Prostate gland (tissue), 2 donors: ENCODE data around the gene CD207.

ENCODE experiments used
- CTCF ChIP-seq, 4 experiments: fragments of 200-600 bp in 2 of 4; fragments of 450-650 bp in 2 of 4; sonication (generic) in 2 of 4; IDR thresholded peaks; 1 replicate in 3 of 4; 2 replicates in 1 of 4; pipeline ENCODE4 v1.5.1; 2016 to 2019; ENCODE audit warnings: antibody characterized with exemption in 4 of 4, mild to moderate bottlenecking in 2 of 4, moderate library complexity in 2 of 4
- POLR2A ChIP-seq: fragments of 450-650 bp; IDR thresholded peaks from one replicate; pipeline ENCODE4 v1.6.1; 2016; ENCODE audit warnings: antibody characterized with exemption, mild to moderate bottlenecking
- POLR2AphosphoS5 ChIP-seq: sonication (generic); formaldehyde crosslinking; IDR thresholded peaks from one replicate; pipeline ENCODE4 v1.6.1; 2017; ENCODE audit warnings: antibody characterized with exemption

DNA sequence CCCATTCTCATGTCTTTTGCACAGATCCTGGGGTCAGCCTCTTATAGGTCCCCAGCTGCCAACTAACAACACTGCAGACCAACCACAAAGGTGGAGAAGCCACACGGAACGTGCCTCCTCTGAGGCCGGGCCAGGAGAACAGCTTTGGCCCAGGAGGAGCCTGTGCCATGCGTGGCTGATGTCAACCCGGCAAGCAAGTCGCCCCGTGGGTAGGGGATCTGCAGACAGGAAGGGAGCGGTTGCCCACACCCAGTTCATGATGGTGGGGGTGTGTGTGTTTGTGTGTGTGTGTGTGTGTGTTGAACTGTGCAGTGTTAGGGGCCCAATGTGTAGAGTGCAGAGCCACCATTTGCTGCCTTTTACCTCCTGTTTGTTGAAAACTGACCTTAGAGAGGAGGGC lies 12.8 kb downstream of the CD207 start:
- no peak for TF ChIP-seq CTCF (IDR thresholded peaks at IDR 0.05)
- no peak for TF ChIP-seq POLR2A
- no peak for TF ChIP-seq POLR2AphosphoS5
